GM19455 (cell line): ENCODE measurements around the gene TFRC.
"Not testable (repeated sequence)": the region's sequence is repeated elsewhere in the genome, so short reads cannot be mapped to it uniquely, and the experiment has no call there.

Source experiments
- ATAC-seq: cut with Tn5 transposase; IDR thresholded peaks from one replicate; pipeline ENCODE4 v1.9.1; 2021; ENCODE audit not compliant: unreplicated experiment

Gene TFRC

GRCh38 chr3:196082619-196082971 lies 705 bp upstream of the TFRC start:
- no peak for ATAC-seq

DNA sequence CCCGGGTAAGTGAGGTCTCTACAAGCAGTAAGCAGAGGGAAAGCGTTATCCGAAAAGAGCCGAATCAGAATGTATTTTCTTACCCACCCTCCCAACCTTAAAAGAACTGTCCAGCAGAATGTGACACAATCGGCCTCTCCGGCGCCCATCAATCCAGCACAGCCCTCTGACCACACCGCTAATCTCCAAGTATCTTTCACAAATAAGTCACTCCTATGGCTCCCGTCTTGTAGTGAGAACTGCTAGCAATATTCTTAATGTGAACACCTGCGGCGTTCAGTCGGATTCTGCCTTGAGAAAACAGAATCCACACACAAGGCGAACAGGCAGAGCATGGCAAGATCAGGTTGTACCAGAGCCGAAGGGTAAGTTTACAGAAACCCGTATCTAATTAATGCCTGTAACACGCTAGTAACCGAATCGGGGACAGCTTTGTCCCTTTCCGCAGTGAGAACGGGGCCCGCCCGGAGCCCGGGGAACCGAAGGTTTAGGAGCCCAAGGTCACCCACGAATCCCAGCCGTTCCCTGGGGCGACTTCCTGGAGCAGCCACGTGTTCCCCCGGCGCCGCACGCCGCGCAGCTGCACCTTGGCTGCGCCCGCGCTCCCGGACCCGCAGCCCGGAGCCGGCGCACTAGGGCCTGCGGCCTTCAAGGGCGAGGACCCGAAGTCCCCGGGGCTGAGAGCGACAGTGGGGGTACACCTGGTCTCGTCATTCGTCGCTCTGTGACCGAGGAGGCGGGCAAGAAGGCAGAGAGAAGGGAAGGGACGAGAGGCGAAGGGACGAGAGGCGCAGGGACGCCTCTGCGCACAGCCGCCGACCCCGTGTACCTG lies 672 bp downstream of the TFRC start:
- peak; percentile 40 for ATAC-seq

DNA sequence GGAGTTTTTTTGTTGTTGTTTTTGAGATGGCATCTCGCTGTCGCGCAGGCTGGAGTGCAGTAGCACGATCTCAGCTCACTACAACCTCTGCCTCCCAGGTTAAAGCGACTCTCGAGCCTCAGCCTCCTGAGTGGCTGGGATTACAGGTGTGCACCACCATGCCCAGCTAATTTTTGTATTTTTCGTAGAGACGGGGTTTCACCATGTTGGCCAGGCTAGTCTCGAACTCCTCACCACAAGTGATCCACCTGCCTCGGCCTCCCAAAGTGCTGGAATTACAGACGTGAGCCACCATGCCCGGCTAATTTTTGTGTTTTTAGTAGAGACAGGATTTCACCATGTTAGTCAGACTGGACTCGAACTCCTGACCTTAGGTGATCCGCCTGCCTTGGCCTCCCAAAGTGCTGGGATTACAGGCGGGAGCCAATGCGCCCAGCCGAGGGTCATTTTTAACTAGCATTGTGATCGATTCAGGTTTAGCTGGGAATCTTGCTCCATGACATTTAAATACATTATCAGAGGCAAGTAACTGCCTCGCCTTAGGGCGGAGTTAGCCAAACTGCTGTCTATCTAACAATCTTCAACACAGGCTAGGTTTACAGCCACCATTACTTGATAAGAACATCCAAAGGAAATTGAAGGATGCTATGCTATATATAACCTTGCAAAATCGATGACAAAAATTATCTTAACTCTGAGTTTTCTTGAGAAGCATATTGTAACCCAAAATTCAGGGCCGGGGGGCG lies 1.6 kb downstream of the TFRC start:
- not testable (repeated sequence) for ATAC-seq

- no peak for ATAC-seq
Observed at GRCh38 chr3:196079682-196080081, 2.2 kb downstream of the TFRC start.

GRCh38 chr3:196075013-196075412 lies 6.9 kb downstream of the TFRC start:
- ATAC-seq = no peak

DNA sequence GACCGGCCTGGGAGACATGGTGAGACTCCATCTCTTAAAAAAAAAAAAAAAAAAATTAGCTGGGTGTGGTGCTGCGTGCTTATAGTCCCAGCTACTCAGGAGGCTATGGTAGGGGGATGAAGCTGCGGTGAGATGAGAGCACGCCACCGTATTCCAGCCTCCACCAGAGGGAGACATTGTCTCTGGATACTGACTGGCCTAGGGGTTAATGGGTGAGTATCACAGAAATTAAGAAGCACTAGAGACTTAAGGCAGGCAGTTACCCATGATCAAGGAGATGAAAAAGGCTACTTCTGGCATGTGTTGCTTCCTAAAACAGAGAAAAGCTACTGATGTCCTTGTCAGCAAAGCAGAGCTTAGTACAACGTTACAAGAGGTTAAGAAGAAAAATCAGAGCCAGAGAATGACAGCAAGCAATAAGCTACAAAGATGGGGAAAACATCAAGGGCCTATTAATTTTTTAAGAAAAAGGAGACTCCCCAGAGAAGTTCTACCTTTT lies 8.6 kb downstream of the TFRC start:
- ATAC-seq = peak; percentile 69

DNA sequence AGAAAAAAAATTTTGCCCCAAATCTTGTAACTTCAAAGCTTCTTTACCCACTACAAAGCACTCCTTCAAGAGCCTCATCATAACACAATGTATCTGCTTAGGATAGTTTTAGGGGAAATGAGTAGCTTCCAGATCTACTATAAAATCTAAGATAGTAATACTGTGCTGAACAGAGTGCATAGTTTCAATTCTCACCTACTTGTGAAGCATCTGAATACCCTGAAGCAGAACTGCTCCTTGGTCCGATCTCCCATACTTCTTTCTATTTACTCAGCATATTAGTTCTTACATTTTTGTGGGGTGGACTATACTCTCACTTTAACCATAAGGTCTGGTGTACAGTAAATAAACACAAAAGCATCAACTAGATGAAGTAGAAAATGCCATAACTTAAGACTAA lies 9.6 kb downstream of the TFRC start:
- no peak for ATAC-seq

- ATAC-seq = not testable (repeated sequence)
Observed at GRCh38 chr3:196068812-196069211, 13.1 kb downstream of the TFRC start.

- no peak for ATAC-seq
Observed at GRCh38 chr3:196067439-196067838, 14.5 kb downstream of the TFRC start.

GRCh38 chr3:196063971-196064370 lies 17.9 kb downstream of the TFRC start:
- no peak for ATAC-seq

- no peak for ATAC-seq
Observed at GRCh38 chr3:196063456-196063855, 18.4 kb downstream of the TFRC start.

- ATAC-seq = no peak
Observed at GRCh38 chr3:196063049-196063448, 18.8 kb downstream of the TFRC start.

DNA sequence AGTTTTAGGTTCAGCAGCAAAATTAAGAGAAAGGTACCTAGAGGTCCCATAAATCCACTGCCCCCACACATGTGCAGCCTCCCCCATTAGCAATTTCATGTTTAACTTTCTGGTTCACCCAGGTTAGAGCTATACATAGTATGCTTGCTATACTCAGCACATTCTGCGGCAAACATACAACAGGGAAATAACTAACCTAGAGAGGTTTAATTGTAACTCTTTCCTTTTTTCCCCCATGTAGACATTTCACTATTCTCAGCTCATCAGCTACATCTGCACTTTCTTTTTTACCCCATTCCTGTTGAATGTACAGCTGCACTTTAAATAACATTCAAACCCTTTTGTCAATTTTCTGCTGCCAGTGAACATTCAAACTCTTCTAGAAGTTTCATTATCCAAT lies 21.1 kb downstream of the TFRC start:
- ATAC-seq = no peak

GRCh38 chr3:196057760-196058331 lies 24.0 kb downstream of the TFRC start:
- no peak for ATAC-seq

DNA sequence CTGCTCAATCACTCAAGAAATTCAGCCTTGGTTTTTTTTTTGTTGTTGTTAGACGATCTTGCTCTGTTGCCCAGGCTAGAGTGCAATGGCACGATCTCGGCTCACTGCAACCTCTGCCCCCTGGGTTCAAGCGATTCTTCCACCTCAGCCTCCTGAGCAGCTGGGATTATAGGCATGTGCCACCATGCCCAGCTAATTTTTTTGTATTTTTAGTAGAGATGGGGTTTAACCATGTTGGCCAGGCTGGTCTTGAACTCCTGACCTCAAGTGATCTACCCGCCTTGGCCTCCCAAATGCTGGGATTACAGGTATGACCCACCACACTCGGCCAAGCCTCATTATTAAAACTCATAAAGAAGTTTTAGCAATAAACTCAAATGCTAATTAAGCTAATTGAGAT lies 25.5 kb downstream of the TFRC start:
- ATAC-seq = not testable (repeated sequence)

- no peak for ATAC-seq
Observed at GRCh38 chr3:196055683-196056270, 26.1 kb downstream of the TFRC start.

DNA sequence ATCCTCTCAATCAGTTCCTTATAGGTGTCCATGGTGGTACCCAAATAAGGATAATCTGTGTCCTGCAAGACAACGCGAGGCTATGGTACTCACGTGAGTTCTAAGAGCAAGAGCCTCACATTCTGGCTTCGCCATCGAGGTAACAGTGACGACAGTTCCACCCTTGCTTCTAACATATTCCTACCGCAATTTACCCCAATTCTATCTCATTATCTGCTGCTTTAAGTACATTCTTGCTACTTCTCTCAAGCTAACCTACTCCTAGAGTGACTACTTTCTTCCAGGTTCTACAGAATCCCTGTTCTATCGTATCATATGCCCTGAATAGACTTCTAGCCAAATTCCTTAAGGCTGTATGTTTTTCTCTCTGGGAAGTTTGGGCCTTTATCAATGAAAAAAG lies 26.6 kb downstream of the TFRC start:
- ATAC-seq = no peak

DNA sequence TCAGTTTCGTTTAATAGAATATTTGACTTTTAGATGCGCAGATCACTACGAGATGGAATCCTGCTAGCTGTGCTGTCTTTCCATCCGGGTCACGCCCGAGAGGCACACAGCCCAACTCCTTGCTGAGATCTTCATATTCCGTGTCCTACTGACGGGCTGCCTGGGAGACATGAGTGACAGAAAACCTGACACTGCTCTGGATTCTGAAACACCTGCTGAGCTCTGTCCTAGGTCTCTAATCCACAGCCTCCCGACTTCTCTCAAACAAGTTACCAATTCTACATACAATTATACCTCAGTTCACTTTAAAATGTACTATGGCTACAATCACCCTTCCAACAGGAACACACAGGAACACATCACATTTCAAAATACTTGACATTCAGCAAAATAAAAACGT lies 27.2 kb downstream of the TFRC start:
- ATAC-seq = no peak

DNA sequence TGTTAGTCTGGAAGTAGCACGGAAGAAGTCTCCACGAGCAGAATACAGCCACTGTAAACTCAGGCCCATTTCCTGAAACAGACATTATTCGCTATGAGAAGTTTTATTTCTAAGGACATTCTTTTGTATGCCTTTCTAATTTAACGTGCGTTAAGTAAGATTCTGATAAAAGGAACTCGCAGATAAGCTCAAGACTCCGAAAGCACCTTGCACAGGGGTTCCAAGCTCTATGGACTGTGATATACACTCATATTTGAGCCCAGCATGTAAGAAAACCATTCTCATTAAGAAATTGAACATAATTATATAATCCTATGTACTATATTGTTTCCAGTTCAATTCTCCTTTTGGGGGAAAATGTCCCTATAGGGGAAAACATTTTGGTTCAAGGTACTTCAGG lies 28.4 kb downstream of the TFRC start:
- no peak for ATAC-seq

DNA sequence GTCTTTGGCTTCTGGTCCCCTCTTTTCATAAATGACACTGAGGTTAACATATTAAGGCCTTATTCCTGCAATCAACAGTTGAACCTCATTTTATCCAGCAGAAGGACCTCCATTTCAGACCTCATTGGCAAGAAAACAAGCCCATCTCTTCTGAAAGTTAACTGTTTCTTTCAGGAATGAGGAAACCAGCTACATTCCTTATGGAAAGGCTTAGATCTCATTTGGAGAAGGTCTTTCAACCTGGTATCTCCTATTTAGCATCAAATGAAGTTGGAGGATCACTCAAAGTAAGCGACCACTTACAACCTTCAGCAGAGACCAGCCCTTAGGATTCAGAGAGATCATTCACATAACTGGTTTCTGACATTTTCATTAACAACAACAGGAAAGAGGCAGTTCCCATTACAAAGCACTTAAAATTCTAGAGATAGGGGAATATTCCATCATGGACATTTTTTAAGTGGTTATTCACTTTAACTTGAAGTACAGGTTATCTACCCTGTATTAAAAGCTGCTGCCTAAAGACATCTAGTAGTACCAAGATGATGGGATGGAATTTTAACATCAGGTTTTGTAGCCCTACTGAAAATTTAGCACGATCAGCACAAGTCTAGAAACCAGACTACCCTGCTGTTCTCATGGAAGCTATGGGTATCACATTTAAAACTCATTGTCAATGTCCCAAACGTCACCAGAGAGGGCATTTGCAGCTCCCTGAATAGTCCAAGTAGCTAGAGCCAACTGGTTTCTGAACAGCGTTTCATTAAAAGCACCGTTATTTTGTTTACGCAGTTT lies 30.4 kb downstream of the TFRC start:
- ATAC-seq = no peak

DNA sequence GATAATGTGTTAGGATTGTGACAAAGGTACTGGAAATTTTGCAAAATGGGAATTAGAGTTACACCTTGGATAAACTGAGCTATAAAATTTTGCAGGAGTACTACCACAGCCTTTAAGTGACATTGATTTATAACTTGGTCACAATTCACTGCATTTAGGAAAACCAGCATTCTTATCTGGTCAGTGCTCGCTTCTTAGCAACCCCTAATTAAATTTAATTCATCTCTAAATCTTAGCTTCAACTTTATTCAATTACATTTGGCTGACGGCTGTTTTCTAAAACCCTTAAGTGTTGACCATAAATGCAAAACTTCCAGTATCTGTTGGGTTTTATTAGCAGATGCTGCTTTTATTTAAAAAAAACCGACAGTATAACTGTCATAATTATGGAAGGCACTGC lies 31.3 kb downstream of the TFRC start:
- no peak for ATAC-seq
